ENCODE results near the gene RAP1GAP. TPM values are rescaled to one million over a fixed set of nuclear protein-coding genes. Genes with fewer than 3 reads are reported as not detected.

Gene RAP1GAP
- total RNA-seq, 1 donor from 2014 or later: under 0.01 TPM

- DNase-seq (ENCODE audit: low read depth in 2 of 2): no peak
These were observed 121.3 kb downstream of the RAP1GAP start for GRCh38 chr1:21547876-21548275.

Other genes starting within 250 kb of the RAP1GAP start
- 0.40 and 2.4 TPM in 2 replicates for gene NBPF3, start 229.2 kb downstream of the RAP1GAP start, total RNA-seq
- 0.22 TPM in 1 of 2 replicates, not detected in the other for gene ALPL, start 159.9 kb downstream of the RAP1GAP start, total RNA-seq
- gene USP48, start 113.8 kb upstream of the RAP1GAP start, total RNA-seq: 39.0 and 61.5 TPM in 2 replicates
- gene LDLRAD2, start 142.9 kb upstream of the RAP1GAP start, total RNA-seq: under 0.01 TPM in 1 of 2 replicates, not detected in the other

Data from lung microvascular endothelial cell (primary cell).